ENCODE data around the gene VAMP2. TPM values are rescaled to one million over a fixed set of nuclear protein-coding genes. Genes with fewer than 3 reads are reported as not detected.

Gene VAMP2
- polyA plus RNA-seq, 1 donor from 2014 or later = 98.3 TPM

- Histone ChIP-seq H3K36me3 (ENCODE audit: insufficient read depth, low read length) (no peaks in the 10 kb centered on the region), H3K4me2 (ENCODE audit: low read length) (peak overlapping the region; percentile 51), H3K9me3 (ENCODE audit: low read length) (no peaks in the 10 kb centered on the region), H3K27me3 (ENCODE audit: insufficient read depth, low read depth, low read length) (no peaks in the 10 kb centered on the region), H3K79me2 (replicated peaks; ENCODE audit: insufficient read depth, low read length) (no peaks in the 10 kb centered on the region), H3K4me3 (ENCODE audit: low read length) (peak overlapping the region; percentile 92), H3K27ac (ENCODE audit: low read length) (peak overlapping the region; percentile 95), H3K9ac (ENCODE audit: low read length) (peak overlapping the region; percentile 95), H3F3A (ENCODE audit: insufficient read depth, low read length, poor library complexity, severe bottlenecking) (peaks cover 6% of the 10 kb centered on the region), H3K9me2 (ENCODE audit: insufficient read depth, low read length) (no peaks in the 10 kb centered on the region), H4K20me1 (ENCODE audit: insufficient read depth) (no peaks in the 10 kb centered on the region), H2AFZ (ENCODE audit: low read depth, low read length) (no peak overlapping the region)
- TF ChIP-seq RAD21 (conservative IDR thresholded peaks at IDR 0.05) (no peak), EZH2 (IDR thresholded peaks at IDR 0.05; ENCODE audit: borderline replicate concordance, insufficient read depth, low read length, poor library complexity, severe bottlenecking) (no peak), MXI1 (conservative IDR thresholded peaks at IDR 0.05; ENCODE audit: poor library complexity, severe bottlenecking) (no peak), POLR2AphosphoS5 (IDR thresholded peaks at IDR 0.05) (no peak), TAF1 (IDR thresholded peaks at IDR 0.05; ENCODE audit: low read depth) (no peak), EP300 (conservative IDR thresholded peaks at IDR 0.05; ENCODE audit: poor library complexity, severe bottlenecking) (no peak), REST (IDR thresholded peaks at IDR 0.05; ENCODE audit: borderline replicate concordance) (no peak), SMC3 (conservative IDR thresholded peaks at IDR 0.05; ENCODE audit: poor library complexity) (no peak), CTCF (IDR thresholded peaks at IDR 0.05; ENCODE audit: poor library complexity, severe bottlenecking) (no peak)
Measured at GRCh38 chr17:8153031-8153451, 9.7 kb downstream of the VAMP2 start.

GRCh38 chr17:8152112-8152775 lies 10.5 kb downstream of the VAMP2 start, which contains the start of gene PER1:
Gene PER1, minus strand, starts transcription at chr17:8152404. Its CDS starts 1,698 bp downstream, at chr17:8150706.
- Histone ChIP-seq H2AFZ (ENCODE audit: low read depth, low read length) (peak within 1 kb of the TSS; percentile 2), H3K36me3 (ENCODE audit: insufficient read depth, low read length) (no peaks in the 10 kb centered on the region), H3K27me3 (ENCODE audit: insufficient read depth, low read depth, low read length) (no peaks in the 10 kb centered on the region), H3K27ac (ENCODE audit: low read length) (peak within 1 kb of the TSS; percentile 95), H3K9ac (ENCODE audit: low read length) (peak within 1 kb of the TSS; percentile 95), H3K4me2 (ENCODE audit: low read length) (peak within 1 kb of the TSS; percentile 89), H4K20me1 (ENCODE audit: insufficient read depth) (no peaks in the 10 kb centered on the region), H3K79me2 (replicated peaks; ENCODE audit: insufficient read depth, low read length) (no peaks in the 10 kb centered on the region), H3K9me3 (ENCODE audit: low read length) (no peaks in the 10 kb centered on the region), H3K4me3 (ENCODE audit: low read length) (peak within 1 kb of the TSS; percentile 92), H3F3A (ENCODE audit: insufficient read depth, low read length, poor library complexity, severe bottlenecking) (peaks cover 6% of the 10 kb centered on the region), H3K9me2 (ENCODE audit: insufficient read depth, low read length) (no peaks in the 10 kb centered on the region)
- TF ChIP-seq RAD21 (conservative IDR thresholded peaks at IDR 0.05) (no peak), REST (IDR thresholded peaks at IDR 0.05; ENCODE audit: borderline replicate concordance) (peak; percentile 85), MXI1 (conservative IDR thresholded peaks at IDR 0.05; ENCODE audit: poor library complexity, severe bottlenecking) (peak; percentile 86), SMC3 (conservative IDR thresholded peaks at IDR 0.05; ENCODE audit: poor library complexity) (no peak), EP300 (conservative IDR thresholded peaks at IDR 0.05; ENCODE audit: poor library complexity, severe bottlenecking) (peak; percentile 53), POLR2AphosphoS5 (IDR thresholded peaks at IDR 0.05) (peak; percentile 99), TAF1 (IDR thresholded peaks at IDR 0.05; ENCODE audit: low read depth) (peak; percentile 85)
